Fibroblast of the aortic adventitia (primary cell): ENCODE results near the gene EPM2AIP1. TPM values are rescaled to one million over a fixed set of nuclear protein-coding genes. Genes with fewer than 3 reads are reported as not detected.
"Not testable (repeated sequence)": the region's sequence is repeated elsewhere in the genome, so short reads cannot be mapped to it uniquely, and the experiment has no call there.

Source experiments
- DNase-seq: peaks from one replicate; pipeline ENCODE4 v3.0.0-alpha.2; 2010; ENCODE audit warnings: low read depth
- H3K4me3 ChIP-seq: 2 replicates; pipeline ENCODE4 v1.5.1; 2011; ENCODE audit warnings: low read depth, mild to moderate bottlenecking, control low read depth, low read length, moderate library complexity
- total RNA-seq: library from RNA; depleted of rRNA; stranded (reverse); fragments of >200 nt; gene quantifications from 2 replicates; pipeline ENCODE4 v1.2.3, GENCODE V29; 2012; ENCODE audit warnings: low replicate concordance
- TF ChIP-seq, protein P1 (sequence below): IDR thresholded peaks from 2 replicates; pipeline ENCODE4 v1.5.1; 2011; ENCODE audit warnings: mild to moderate bottlenecking, low read length, control low read depth, inconsistent platforms; ENCODE audit not compliant: insufficient read depth

Gene EPM2AIP1
- total RNA-seq, 1 donor = 26.5 TPM

DNA sequence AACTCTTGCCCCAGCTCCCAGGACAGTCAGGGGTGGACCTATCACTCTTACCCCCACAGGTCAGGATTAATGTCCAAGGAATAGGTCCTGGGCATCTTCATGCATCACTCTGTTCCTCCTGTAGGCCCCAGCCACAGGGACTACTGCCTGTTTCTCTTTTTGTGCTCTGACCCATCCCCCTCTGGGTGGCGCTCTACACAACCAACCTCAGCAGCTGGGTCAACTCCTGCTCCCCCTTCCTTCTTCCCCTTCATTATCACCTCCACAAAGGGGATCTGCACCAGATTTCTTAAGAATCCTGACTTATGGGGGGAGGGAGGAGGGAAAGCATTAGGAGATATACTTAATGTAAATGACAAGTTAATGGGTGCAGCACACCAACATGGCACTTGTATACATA lies 35.9 kb downstream of the EPM2AIP1 start:
- no peak for DNase-seq
- no peak overlapping the region for H3K4me3 ChIP-seq
- TF ChIP-seq, protein P1, sequence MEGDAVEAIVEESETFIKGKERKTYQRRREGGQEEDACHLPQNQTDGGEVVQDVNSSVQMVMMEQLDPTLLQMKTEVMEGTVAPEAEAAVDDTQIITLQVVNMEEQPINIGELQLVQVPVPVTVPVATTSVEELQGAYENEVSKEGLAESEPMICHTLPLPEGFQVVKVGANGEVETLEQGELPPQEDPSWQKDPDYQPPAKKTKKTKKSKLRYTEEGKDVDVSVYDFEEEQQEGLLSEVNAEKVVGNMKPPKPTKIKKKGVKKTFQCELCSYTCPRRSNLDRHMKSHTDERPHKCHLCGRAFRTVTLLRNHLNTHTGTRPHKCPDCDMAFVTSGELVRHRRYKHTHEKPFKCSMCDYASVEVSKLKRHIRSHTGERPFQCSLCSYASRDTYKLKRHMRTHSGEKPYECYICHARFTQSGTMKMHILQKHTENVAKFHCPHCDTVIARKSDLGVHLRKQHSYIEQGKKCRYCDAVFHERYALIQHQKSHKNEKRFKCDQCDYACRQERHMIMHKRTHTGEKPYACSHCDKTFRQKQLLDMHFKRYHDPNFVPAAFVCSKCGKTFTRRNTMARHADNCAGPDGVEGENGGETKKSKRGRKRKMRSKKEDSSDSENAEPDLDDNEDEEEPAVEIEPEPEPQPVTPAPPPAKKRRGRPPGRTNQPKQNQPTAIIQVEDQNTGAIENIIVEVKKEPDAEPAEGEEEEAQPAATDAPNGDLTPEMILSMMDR = no peak

DNA sequence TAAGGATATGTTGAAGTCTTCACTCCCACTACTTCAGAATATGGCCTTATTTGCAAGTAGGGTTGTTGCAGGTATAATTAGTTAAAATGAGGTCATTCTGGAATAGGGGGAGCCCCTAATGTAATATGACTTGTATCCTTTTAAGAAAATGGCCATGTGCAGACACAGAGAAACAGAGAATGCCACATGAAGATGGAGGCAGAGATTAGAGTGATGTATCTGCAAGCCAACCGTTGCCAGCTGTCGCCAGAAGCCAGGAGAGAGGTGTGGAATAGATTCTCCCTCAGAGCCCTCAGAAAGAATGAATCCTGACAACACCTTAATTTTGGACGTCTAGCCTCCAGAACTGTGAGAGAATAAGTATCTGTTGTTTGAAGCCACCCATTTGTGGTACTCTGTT lies 36.8 kb downstream of the EPM2AIP1 start:
- DNase-seq = no peak
- no peak overlapping the region for H3K4me3 ChIP-seq
- TF ChIP-seq, protein P1 = no peak

DNA sequence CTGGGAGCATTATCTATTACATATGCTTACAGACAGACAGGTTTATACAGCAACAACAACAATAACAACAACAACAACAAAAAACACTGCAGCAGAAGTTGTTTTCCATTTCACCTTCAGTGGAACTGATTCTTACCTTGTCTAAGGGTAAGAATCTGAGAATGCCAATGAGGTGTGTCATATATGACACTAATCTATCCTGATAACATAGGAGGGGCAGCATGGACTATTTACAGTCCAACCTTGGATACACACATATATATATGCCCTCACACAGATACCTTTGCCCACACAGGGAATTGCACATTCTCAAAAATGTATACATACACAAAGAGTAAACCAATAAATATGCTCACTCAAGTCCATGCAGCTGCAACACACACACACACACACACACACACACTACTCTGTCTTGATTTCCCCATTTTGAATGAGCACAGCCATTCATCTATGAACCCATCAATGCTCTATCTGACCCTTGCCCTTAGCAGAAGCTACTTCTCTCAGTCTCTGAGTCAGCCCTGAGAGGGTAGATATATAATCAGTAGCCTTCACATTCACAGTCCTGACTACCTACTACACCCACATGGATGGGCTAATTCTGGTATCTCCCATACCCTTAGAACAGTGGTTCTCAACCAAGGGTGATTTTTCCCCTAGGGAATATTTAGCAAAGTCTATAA lies 38.3 kb downstream of the EPM2AIP1 start:
- TF ChIP-seq, protein P1 = no peak
- no peak overlapping the region for H3K4me3 ChIP-seq

DNA sequence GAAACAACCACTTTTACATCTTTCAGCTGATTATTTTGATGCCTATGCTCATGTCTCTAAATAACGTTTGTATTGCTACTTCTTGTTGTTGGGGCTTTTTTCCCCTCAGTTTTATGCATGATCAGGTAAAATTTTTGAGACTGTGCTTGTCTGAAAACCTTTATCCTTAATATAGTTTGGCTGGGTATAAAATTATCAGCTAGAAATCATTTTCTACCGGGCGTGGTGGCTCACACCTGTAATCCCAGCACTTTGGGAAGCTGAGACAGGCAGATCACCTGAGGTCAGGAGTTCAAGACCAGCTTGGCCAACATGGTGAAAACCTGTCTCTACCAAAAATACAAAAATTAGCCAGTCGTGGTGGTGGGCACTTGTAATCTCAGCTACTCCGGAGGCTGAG lies 45.1 kb downstream of the EPM2AIP1 start:
- H3K4me3 ChIP-seq, DNase-seq: not testable (repeated sequence)

More for the DNA sequence above, 38.3 kb downstream of the EPM2AIP1 start:
- no peak for DNase-seq

DNA sequence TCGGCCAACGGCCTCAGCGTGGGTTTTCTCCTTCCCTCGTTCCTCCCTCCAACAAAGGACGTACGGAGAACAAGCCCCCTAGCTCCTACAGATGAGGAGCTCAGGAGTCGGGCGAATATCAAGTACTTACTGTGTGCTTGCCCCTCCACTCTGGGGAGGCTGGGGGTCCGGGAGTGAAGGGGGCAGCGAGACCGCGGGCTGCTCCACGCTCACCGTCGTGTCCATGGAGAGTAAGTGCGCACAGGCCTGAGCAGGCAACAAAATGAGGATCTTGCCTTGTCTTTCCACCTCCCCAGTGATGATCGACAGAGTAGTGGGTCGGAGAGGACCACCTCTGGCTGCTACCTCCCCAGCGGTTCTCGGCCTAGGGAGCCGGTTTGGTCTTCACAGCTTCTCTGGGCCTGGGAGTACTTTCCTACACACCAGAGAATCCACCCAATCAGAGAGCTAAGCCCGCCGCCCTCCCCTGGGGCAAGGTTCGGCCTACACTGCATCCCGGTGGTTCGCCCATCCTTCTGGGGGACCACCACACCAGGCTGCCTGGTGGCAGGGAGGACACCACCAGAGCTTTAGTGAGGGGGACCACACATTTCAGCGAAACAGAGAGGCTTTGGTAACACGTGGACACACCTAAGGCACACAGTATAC lies 47.5 kb downstream of the EPM2AIP1 start:
- no peak for DNase-seq
- H3K4me3 ChIP-seq = peak overlapping the region; percentile 77
- TF ChIP-seq, protein P1 = no peak

DNA sequence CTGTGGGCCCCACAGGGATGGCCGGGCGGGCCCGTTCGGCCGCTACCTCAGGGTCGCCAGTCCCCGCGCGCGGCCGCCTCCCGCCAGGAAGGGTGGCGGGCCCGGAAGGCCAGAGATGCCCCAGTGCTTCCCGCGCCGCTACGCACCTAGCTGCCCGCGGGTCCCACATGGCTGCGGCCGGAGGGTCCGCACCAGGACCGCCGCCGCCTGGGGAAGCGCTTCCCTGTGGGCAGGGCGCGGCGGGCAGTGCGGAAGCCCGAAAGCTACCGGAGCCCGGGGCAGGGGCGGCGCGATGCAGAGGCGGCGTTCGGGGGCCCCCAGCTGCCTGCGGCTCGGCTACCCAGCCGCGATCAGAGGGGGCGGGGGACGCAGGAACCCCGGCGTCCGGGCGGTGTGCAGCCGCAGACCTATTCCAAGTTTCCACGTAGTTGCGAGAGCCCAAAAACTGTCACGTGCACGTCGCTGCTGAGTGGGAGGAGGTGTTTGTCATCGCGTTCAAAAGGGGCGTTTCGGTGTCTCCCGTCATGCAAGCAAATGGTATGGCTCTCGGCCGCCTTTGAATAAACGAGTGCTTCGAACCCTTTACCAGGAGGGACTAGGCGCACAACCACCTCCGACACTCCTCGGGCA lies 48.2 kb downstream of the EPM2AIP1 start, which contains the start of gene TRANK1:
TRANK1 (minus strand) TSS at position 414 of the 630 bp plus-strand sequence; CDS start at position 169, 245 bp downstream.
- DNase-seq = peak; percentile 66
- peak within 1 kb of the TSS; percentile 77 for H3K4me3 ChIP-seq
- TF ChIP-seq, protein P1 = no peak

DNA sequence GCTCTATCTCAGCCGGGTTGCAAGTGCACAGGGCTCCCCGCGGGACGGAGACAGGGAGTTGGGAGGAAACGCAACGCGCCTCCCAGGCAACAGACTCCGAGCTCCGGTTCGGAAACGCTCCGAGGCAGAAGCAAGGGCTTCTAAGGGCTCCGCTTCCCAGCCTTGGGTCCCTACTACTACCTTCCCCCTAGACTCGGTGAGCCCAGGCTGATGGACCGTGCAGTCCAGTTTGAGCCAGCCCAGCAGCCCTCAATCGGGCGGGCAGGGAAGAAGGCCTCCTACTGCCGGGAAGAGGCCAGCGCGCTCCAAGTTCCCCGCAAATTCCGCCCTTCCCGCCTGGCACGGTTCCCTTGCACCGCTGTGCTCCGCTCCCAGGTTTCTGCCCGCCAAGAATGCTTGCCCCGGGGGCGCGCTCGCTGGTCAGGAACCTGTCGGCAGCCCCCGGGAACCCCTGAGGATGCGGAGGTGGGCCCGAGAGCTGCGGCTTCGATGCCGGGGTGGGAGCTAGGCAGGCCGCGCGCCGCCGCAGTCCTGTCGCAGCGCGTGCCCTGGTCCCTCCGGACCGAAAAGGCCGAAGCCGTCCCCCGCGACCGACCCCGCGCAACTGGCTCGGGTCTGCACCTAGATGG lies 48.8 kb downstream of the EPM2AIP1 start:
- H3K4me3 ChIP-seq = peak overlapping the region; percentile 77
- peak; percentile 66 for DNase-seq
- TF ChIP-seq, protein P1 = no peak
